HCT116 (cell line): ENCODE data around the gene VIT. TPM values are rescaled to one million over a fixed set of nuclear protein-coding genes. Genes with fewer than 3 reads are reported as not detected.

ENCODE experiments used
- ATAC-seq: fragments of 200-7000 bp; cut with Tn5 transposase; 2 replicates; pipeline ENCODE4 v1.9.1; 2020; ENCODE audit warnings: mild to moderate bottlenecking, moderate library complexity
- BruUV-seq: library from RNA; stranded (reverse); fragments of 400-500 nt; replicated peaks from 2 replicates; lab custom pipeline; 2021; lab: Mats Ljungman, UMichigan
- CTCF ChIA-PET: fragments of 300-600 bp; sonication (Branson Sonifier 250); formaldehyde crosslinking; loops from one replicate; lab custom pipeline; 2021; ENCODE audit warnings: antibody characterized with exemption; lab: Charles Lee
- POLR2A ChIA-PET: fragments of 300-600, 350-600 bp; sonication (Branson Sonifier 250); formaldehyde crosslinking; loops from one replicate; lab custom pipeline; 2021; ENCODE audit warnings: antibody characterized with exemption; lab: Charles Lee
- RAD21 ChIA-PET, 2 experiments: fragments of 300-600 bp; sonication (Branson Sonifier 250); formaldehyde crosslinking; loops; one replicate each; lab custom pipeline; 2023; ENCODE audit warnings: low total read pairs in 2 of 2; ENCODE audit not compliant: uncharacterized antibody in 2 of 2, unreplicated experiment in 2 of 2, low non-redundant PET in 1 of 2; lab: Charles Lee
- DNase-seq: peaks from one replicate; pipeline ENCODE4 v3.0.0-alpha.2; 2010; ENCODE audit warnings: low read depth, low spot score
- H2AFZ ChIP-seq: fragments of 200-600 bp; shearing (Covaris generic), sonication (generic); 2 replicates; pipeline ENCODE4 v1.6.1; 2017; ENCODE audit warnings: low read depth, mixed run types, mixed read lengths, antibody characterized with exemption, low read length; ENCODE audit not compliant: poor library complexity, severe bottlenecking
- H3K27ac ChIP-seq: 2 replicates; pipeline ENCODE4 v1.5.1; 2012; ENCODE audit warnings: low read depth, low read length
- H3K27me3 ChIP-seq: fragments of 200-600 bp; sonication (generic); 2 replicates; pipeline ENCODE4 v1.6.1; 2016; ENCODE audit warnings: mixed run types, low read length, mixed read lengths; ENCODE audit not compliant: insufficient read depth
- H3K36me3 ChIP-seq, 2 experiments: fragments of 200-500 bp in 1 of 2; fragments of 200-600 bp in 1 of 2; sonication (Bioruptor generic) in 1 of 2; sonication (generic) in 1 of 2; 2 replicates each; pipeline versions ENCODE4 v1.5.1 to v1.6.1; 2014 to 2016; ENCODE audit warnings: low read length in 2 of 2, inconsistent platforms in 1 of 2, mixed read lengths in 1 of 2, mixed run types in 1 of 2; ENCODE audit not compliant: insufficient read depth in 2 of 2, control insufficient read depth in 1 of 2
- H3K4me1 ChIP-seq, 2 experiments: fragments of 200-600 bp in 1 of 2; sonication (generic) in 1 of 2; 2 replicates each; pipeline versions ENCODE4 v1.5.1 to v1.6.1; 2012 to 2017; ENCODE audit warnings: low read length in 2 of 2, inconsistent platforms in 1 of 2, mild to moderate bottlenecking in 1 of 2, mixed read lengths in 1 of 2, mixed run types in 1 of 2, moderate library complexity in 1 of 2; ENCODE audit not compliant: insufficient read depth in 2 of 2, control insufficient read depth in 1 of 2
- H3K4me2 ChIP-seq: fragments of 200-600 bp; sonication (generic); 2 replicates; pipeline ENCODE4 v1.6.1; 2017; ENCODE audit warnings: mixed run types, low read length, mixed read lengths
- H3K4me3 ChIP-seq, 2 experiments: fragments of 200-600 bp in 1 of 2; sonication (generic) in 1 of 2; replicated peaks in 1 of 2; 2 replicates each; pipeline ENCODE4 v1.5.1; 2011 to 2016; ENCODE audit warnings: low read length in 2 of 2, control low read depth in 1 of 2, low read depth in 1 of 2, mild to moderate bottlenecking in 1 of 2, mixed read lengths in 1 of 2, mixed run types in 1 of 2
- H3K79me2 ChIP-seq: fragments of 200-600 bp; sonication (generic); 2 replicates; pipeline ENCODE4 v1.6.1; 2017; ENCODE audit warnings: mild to moderate bottlenecking, mixed run types, low read length, moderate library complexity, mixed read lengths; ENCODE audit not compliant: insufficient read depth
- H3K9ac ChIP-seq: fragments of 200-600 bp; sonication (generic); 2 replicates; pipeline ENCODE4 v1.6.1; 2016; ENCODE audit warnings: low read length, mixed read lengths
- H3K9me2 ChIP-seq: fragments of 200-600 bp; sonication (generic), shearing (Covaris generic); 2 replicates; pipeline ENCODE4 v1.6.1; 2017; ENCODE audit warnings: mixed run types, mild to moderate bottlenecking, moderate library complexity; ENCODE audit not compliant: insufficient read depth
- H3K9me3 ChIP-seq, 2 experiments: fragments of 200-500 bp in 1 of 2; fragments of 200-600 bp in 1 of 2; sonication (Bioruptor generic) in 1 of 2; sonication (generic) in 1 of 2; 2 replicates each; pipeline ENCODE4 v1.6.1; 2014 to 2017; ENCODE audit warnings: low read length in 2 of 2, mixed read lengths in 2 of 2, inconsistent platforms in 1 of 2, low read depth in 1 of 2, mild to moderate bottlenecking in 1 of 2, mixed run types in 1 of 2, moderate library complexity in 1 of 2; ENCODE audit not compliant: control insufficient read depth in 1 of 2, insufficient read depth in 1 of 2
- H4K20me1 ChIP-seq: fragments of 200-600 bp; sonication (generic), shearing (Covaris generic); 2 replicates; pipeline ENCODE4 v1.6.1; 2017; ENCODE audit warnings: mixed run types, mild to moderate bottlenecking, moderate library complexity; ENCODE audit not compliant: insufficient read depth
- ATF3 ChIP-seq: IDR thresholded peaks from 2 replicates; pipeline ENCODE4 v1.6.1; 2012
- CBX3 ChIP-seq: IDR thresholded peaks from 2 replicates; pipeline ENCODE4 v1.6.1; 2012; ENCODE audit warnings: low read depth
- EGR1 ChIP-seq: IDR thresholded peaks from 2 replicates; pipeline ENCODE4 v1.6.1; 2012; ENCODE audit warnings: low read depth
- ELF1 ChIP-seq: IDR thresholded peaks from 2 replicates; pipeline ENCODE4 v1.6.1; 2012; ENCODE audit warnings: low read depth, borderline replicate concordance
- EZH2 ChIP-seq: fragments of 200-600 bp; sonication (generic); IDR thresholded peaks from 2 replicates; pipeline ENCODE4 v1.6.1; 2017; ENCODE audit warnings: antibody characterized with exemption, mixed run types
- EZH2phosphoT487 ChIP-seq: fragments of 200-600 bp; IDR thresholded peaks from 2 replicates; pipeline ENCODE4 v1.6.1; 2018; ENCODE audit warnings: antibody characterized with exemption, borderline replicate concordance
- JUND ChIP-seq: IDR thresholded peaks from 2 replicates; pipeline ENCODE4 v1.6.1; 2012
- MAX ChIP-seq: IDR thresholded peaks from 2 replicates; pipeline ENCODE4 v1.6.1; 2012
- POLR2A ChIP-seq: IDR thresholded peaks from 2 replicates; pipeline ENCODE4 v1.7.0; 2011; ENCODE audit warnings: borderline replicate concordance; ENCODE audit not compliant: insufficient read depth, insufficient read length; ENCODE audit errors: extremely low read depth
- POLR2AphosphoS5 ChIP-seq: IDR thresholded peaks from 2 replicates; pipeline ENCODE4 v1.6.1; 2011; ENCODE audit warnings: mild to moderate bottlenecking, low read depth, low read length, moderate library complexity
- RAD21 ChIP-seq: IDR thresholded peaks from 2 replicates; pipeline ENCODE4 v1.6.1; 2012; ENCODE audit warnings: low read depth, mild to moderate bottlenecking
- REST ChIP-seq: IDR thresholded peaks from 2 replicates; pipeline ENCODE4 v1.6.1; 2012; ENCODE audit warnings: low read depth
- SIN3A ChIP-seq: IDR thresholded peaks from 2 replicates; pipeline ENCODE4 v1.6.1; 2012; ENCODE audit warnings: low read depth
- SP1 ChIP-seq: IDR thresholded peaks from 2 replicates; pipeline ENCODE4 v1.6.1; 2012; ENCODE audit warnings: low read depth
- SRF ChIP-seq: IDR thresholded peaks from 2 replicates; pipeline ENCODE4 v1.6.1; 2012; ENCODE audit warnings: low read depth
- TCF7L2 ChIP-seq: IDR thresholded peaks from 2 replicates; pipeline ENCODE4 v1.7.0; 2011; ENCODE audit warnings: borderline replicate concordance, inconsistent platforms; ENCODE audit not compliant: insufficient read depth, insufficient read length; ENCODE audit errors: extremely low read depth
- ZBTB33 ChIP-seq: IDR thresholded peaks from 2 replicates; pipeline ENCODE4 v1.6.1; 2011; ENCODE audit warnings: mild to moderate bottlenecking, low read length, moderate library complexity; ENCODE audit not compliant: insufficient replicate concordance; ENCODE audit errors: extremely low read depth
- ZFX ChIP-seq: fragments of 450-650 bp; IDR thresholded peaks from 2 replicates; pipeline ENCODE4 v1.6.1; 2017
- ZNF274 ChIP-seq: fragments of 200-500 bp; sonication (Bioruptor generic); IDR thresholded peaks from 2 replicates; pipeline ENCODE4 v1.6.1; 2014; ENCODE audit warnings: mild to moderate bottlenecking, low read depth, low read length, inconsistent platforms
- intact Hi-C: fragments of 100-400 bp; cut with micrococcal nuclease; formaldehyde crosslinking; loops from 2 replicates; pipeline ENCODE4 v1.10.0; 2022
- total RNA-seq: library from RNA; stranded (reverse); gene quantifications from one replicate; pipeline ENCODE4 v1.2.1, GENCODE V29; 2021; ENCODE audit not compliant: unreplicated experiment
- TF ChIP-seq, protein P1 (sequence below), 3 experiments: fragments of 200-600 bp in 1 of 3; sonication (generic) in 1 of 3; IDR thresholded peaks in 2 of 3; conservative IDR thresholded peaks in 1 of 3; 2 replicates each; pipeline ENCODE4 v1.5.1; 2012 to 2017; ENCODE audit warnings: low read depth in 2 of 3, low read length in 2 of 3, antibody characterized with exemption in 1 of 3, borderline replicate concordance in 1 of 3, control low read depth in 1 of 3, mild to moderate bottlenecking in 1 of 3, mixed read lengths in 1 of 3, mixed run types in 1 of 3, moderate library complexity in 1 of 3; ENCODE audit not compliant: insufficient read depth in 1 of 3

VIT gene
- total RNA-seq, 1 experiment from 2014 or later, result not detected

GRCh38 chr2:36800381-36800780 is 103.9 kb downstream of the VIT start:
- Histone ChIP-seq H3K9me2 (no peaks in the 10 kb centered on the region), H3K9me3 (no peaks in the 10 kb centered on the region), H4K20me1 (no peaks in the 10 kb centered on the region), H2AFZ (no peak overlapping the region), H3K79me2 (no peaks in the 10 kb centered on the region), H3K4me3 (no peak overlapping the region), H3K27ac (no peak overlapping the region), H3K36me3 (no peaks in the 10 kb centered on the region), H3K4me2 (no peak overlapping the region), H3K27me3 (no peaks in the 10 kb centered on the region), H3K9ac (no peak overlapping the region), H3K4me1 (no peaks in the 10 kb centered on the region)
- no TSS peak for BruUV-seq
- CTCF ChIA-PET, result no interaction called here
- ATAC-seq, result no peak
- intact Hi-C loops, result no loop called here
- POLR2A ChIA-PET, result no interaction called here
- RAD21 ChIA-PET, result no interaction called here
- DNase-seq, result no peak
- TF ChIP-seq MAX, result no peak
- no peak for TF ChIP-seq POLR2A
- no peak for TF ChIP-seq RAD21
- TF ChIP-seq ELF1, result no peak
- no peak for TF ChIP-seq ZNF274
- TF ChIP-seq ZFX, result no peak
- no peak for TF ChIP-seq ATF3
- TF ChIP-seq ZBTB33, result no peak
- TF ChIP-seq POLR2AphosphoS5, result no peak
- TF ChIP-seq JUND, result no peak
- TF ChIP-seq EZH2, result no peak
- TF ChIP-seq CBX3, result no peak
- no peak for TF ChIP-seq SP1
- TF ChIP-seq REST, result no peak
- no peak for TF ChIP-seq SIN3A
- TF ChIP-seq, protein P1, sequence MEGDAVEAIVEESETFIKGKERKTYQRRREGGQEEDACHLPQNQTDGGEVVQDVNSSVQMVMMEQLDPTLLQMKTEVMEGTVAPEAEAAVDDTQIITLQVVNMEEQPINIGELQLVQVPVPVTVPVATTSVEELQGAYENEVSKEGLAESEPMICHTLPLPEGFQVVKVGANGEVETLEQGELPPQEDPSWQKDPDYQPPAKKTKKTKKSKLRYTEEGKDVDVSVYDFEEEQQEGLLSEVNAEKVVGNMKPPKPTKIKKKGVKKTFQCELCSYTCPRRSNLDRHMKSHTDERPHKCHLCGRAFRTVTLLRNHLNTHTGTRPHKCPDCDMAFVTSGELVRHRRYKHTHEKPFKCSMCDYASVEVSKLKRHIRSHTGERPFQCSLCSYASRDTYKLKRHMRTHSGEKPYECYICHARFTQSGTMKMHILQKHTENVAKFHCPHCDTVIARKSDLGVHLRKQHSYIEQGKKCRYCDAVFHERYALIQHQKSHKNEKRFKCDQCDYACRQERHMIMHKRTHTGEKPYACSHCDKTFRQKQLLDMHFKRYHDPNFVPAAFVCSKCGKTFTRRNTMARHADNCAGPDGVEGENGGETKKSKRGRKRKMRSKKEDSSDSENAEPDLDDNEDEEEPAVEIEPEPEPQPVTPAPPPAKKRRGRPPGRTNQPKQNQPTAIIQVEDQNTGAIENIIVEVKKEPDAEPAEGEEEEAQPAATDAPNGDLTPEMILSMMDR (IDR thresholded peaks at IDR 0.05 in 2 of 3, conservative IDR thresholded peaks at IDR 0.05 in 1 of 3; ENCODE audit: borderline replicate concordance in 1 of 3, insufficient read depth in 1 of 3, low read depth in 2 of 3, low read length in 2 of 3), result no peak
- no peak for TF ChIP-seq SRF
- no peak for TF ChIP-seq TCF7L2
- TF ChIP-seq EGR1, result no peak
- TF ChIP-seq EZH2phosphoT487, result no peak
